ENCODE measurements around the gene CALML4.
"Not testable (repeated sequence)": the region's sequence is repeated elsewhere in the genome, so short reads cannot be mapped to it uniquely, and the experiment has no call there.

The CALML4 gene

DNA sequence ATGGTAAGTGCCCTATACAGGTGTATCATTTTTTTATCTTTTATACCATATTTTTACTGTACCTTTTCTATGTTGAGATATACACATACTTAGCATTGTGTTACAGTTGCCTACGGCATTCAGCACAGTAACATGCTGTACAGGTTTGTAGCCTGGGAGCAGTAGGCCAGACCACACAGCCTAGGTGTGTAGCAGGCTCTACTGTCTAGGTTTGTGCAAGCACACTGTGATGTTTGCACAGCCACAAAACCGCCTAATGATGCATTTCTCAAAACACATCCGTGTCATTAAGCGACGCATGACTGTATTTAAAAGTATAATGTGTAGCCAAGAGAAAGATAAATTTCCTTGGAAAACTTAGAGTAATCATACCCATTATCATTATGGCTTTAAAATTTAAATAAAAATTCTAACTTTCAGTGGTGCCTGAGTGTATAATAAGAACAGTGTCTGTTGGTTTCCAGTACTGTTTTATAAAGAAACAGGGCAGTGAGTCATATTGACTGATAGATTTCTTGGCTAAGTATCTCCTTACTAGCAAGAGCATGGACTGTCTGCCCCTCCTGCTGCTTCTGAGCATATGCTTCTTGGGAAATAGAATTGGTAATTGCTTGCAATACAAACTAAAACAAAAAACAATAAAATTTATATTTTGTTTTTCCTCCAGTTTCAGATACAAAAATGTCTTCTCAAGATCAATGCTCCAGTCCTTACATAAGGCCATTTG, 18.3 kb downstream of the CALML4 start:
- no peaks in the 10 kb centered on the region for H3K4me1 ChIP-seq (ENCODE audit: insufficient read depth, low read length)
- H3K36me3 ChIP-seq (ENCODE audit: insufficient read depth, low read length): peaks cover 73% of the 10 kb centered on the region
- H3K4me3 ChIP-seq (ENCODE audit: low read length): no peak overlapping the region
- H2AFZ ChIP-seq (ENCODE audit: low read depth, low read length): no peak overlapping the region
- H3K9me3 ChIP-seq (ENCODE audit: low read length): peaks cover 1% of the 10 kb centered on the region
- H3K27me3 ChIP-seq (ENCODE audit: insufficient read depth, low read length): no peaks in the 10 kb centered on the region

DNA sequence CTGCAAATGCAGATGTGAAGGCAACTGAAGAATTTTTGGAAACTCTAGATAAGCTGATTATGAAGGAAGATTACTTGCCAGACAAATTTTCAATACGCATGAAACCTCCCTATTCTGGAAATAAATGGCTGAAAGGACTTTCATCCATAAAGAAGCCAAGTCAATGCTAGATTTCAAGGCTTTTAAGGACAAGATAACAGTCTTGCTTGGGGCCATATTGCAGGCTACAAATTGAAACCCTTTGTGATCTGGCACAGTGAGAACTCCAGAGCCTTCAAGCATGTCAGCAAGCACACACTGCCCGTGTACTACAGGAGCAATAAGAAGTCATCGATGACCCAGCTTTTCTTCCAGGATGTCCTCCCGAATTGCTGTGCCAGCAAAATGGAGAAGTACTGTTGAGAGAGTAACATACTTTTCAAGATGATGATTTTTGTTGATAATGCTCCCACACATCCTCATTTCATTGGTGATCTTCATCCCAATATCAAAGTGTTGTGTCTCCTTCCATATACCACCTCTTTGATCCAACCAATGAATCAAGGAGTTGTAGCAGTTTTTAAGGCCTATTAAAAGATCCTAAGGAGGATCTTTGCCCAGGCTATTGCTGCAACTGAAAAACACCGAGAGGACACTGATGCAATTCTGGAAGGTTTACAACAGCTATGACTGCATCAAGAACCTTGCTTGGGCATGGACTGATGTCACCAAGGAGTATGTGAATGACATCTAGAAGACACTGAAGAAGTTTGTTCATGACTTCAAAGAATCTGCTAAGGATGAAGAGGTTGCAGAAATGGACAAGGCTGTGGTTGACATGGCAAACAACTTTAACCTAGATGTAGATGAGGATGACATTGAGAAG, 20.3 kb downstream of the CALML4 start:
- peaks cover 1% of the 10 kb centered on the region for H3K9me3 ChIP-seq (ENCODE audit: low read length)
- no peak overlapping the region for H3K4me3 ChIP-seq (ENCODE audit: low read length)
- H3K4me1 ChIP-seq (ENCODE audit: insufficient read depth, low read length): no peaks in the 10 kb centered on the region
- peaks cover 79% of the 10 kb centered on the region for H3K36me3 ChIP-seq (ENCODE audit: insufficient read depth, low read length)
- no peaks in the 10 kb centered on the region for H3K27me3 ChIP-seq (ENCODE audit: insufficient read depth, low read length)
- no peak overlapping the region for H2AFZ ChIP-seq (ENCODE audit: low read depth, low read length)

DNA sequence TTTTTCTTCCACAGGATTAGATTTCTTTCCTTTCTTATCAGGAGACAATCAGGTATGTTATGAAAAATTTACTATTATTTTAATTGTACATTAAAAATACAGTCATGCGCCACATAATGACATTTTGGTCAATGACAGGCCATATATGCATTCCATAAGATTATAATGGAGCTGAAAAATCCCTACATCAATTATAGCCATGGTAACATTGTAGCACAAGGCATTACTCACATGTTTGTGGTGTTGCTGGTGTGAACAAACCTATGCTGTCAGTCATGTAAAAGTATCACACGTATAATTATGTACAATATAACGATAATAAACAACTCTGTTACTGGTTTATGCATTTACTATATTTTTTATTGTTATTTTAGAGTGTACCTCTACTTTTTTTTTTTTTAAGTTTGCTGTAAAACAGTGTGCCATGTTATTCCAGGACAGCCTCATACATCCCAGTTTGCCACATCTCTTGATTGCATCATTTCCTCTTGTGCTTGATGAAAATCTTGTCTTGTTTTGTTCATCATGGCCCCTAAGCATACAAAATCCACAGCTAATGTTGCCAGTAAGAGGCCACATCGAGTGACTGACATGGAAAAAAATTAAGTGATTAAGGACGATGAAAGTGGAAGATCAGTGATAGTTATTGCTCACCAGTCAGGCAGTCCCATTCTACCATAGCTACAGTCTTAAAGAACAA, 21.4 kb downstream of the CALML4 start:
- peaks cover 1% of the 10 kb centered on the region for H3K9me3 ChIP-seq (ENCODE audit: low read length)
- H3K4me1 ChIP-seq (ENCODE audit: insufficient read depth, low read length): no peaks in the 10 kb centered on the region
- H3K36me3 ChIP-seq (ENCODE audit: insufficient read depth, low read length): peaks cover 81% of the 10 kb centered on the region
- H3K27me3 ChIP-seq (ENCODE audit: insufficient read depth, low read length): no peaks in the 10 kb centered on the region
- H2AFZ ChIP-seq (ENCODE audit: low read depth, low read length): no peak overlapping the region
- H3K4me3 ChIP-seq (ENCODE audit: low read length): no peak overlapping the region

DNA sequence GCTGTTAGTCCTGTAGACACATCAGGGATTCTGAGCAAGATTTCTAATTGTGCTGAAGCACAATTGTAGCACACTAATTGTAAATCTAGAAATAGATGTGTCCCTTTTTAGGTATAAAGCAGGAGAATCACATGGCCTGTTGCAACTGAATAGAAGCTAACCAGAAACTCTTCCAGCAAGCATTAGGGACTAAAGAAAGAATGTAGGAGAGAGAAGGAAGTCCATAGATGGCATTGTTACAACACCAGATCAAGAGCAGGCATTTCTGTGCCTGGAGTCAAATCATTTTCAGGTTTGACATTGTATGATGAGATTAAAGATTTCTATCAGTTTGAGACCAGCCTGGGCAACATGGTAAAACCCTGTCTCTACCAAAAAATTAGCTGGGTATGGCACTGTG, 27.4 kb downstream of the CALML4 start:
- Histone ChIP-seq H3K9me3 (ENCODE audit: low read length) (no peaks in the 10 kb centered on the region), H3K4me1 (ENCODE audit: insufficient read depth, low read length) (no peaks in the 10 kb centered on the region), H3K4me3 (ENCODE audit: low read length) (no peak overlapping the region), H2AFZ (ENCODE audit: low read depth, low read length) (no peak overlapping the region), H3K36me3 (ENCODE audit: insufficient read depth, low read length) (peaks cover 77% of the 10 kb centered on the region), H3K27me3 (ENCODE audit: insufficient read depth, low read length) (no peaks in the 10 kb centered on the region)

DNA sequence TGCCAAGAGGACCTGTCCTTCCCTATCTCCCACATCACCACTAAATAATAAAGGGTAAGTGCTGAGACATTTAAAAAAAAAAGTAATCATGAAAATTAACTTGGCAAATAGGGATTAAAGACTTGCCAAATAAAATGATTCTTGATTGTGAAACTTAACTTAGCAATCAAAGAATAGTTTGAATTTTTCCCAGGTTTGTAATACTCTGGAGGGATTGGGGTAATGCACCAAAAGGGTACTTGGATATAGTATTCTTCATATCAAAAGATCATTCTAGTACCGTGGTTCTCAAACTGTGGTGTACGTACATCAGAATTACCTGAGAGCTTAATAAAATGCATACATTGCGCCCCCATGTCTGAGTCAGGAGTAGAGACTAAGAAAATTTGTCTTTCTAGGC, 28.5 kb downstream of the CALML4 start:
- peaks cover 70% of the 10 kb centered on the region for H3K36me3 ChIP-seq (ENCODE audit: insufficient read depth, low read length)

DNA sequence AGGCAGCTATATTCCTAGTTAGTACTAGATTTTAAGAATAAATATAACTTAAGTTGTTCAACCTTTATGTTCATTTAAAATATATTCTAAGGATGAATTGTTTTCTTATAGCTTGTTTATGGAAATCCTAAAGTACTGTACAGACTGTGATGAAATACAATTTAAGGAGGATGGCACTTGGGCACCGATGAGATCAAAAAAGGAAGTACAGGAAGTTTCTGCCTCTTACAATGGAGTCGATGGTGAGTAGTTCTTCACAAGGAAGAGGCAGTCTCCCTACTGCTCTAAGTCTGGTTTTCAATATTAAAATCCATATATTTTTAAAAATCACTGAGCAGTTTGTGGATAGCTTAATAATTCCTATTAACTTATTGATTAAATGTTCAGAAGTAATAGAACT, 29.6 kb downstream of the CALML4 start:
- Histone ChIP-seq H3K27me3 (ENCODE audit: insufficient read depth, low read length) (no peaks in the 10 kb centered on the region), H2AFZ (ENCODE audit: low read depth, low read length) (no peak overlapping the region), H3K4me1 (ENCODE audit: insufficient read depth, low read length) (no peaks in the 10 kb centered on the region), H3K9me3 (ENCODE audit: low read length) (no peaks in the 10 kb centered on the region), H3K4me3 (ENCODE audit: low read length) (no peak overlapping the region), H3K36me3 (ENCODE audit: insufficient read depth, low read length) (peaks cover 60% of the 10 kb centered on the region)

More for the DNA sequence above, 28.5 kb downstream of the CALML4 start:
- no peaks in the 10 kb centered on the region for H3K27me3 ChIP-seq (ENCODE audit: insufficient read depth, low read length)
- H3K4me3 ChIP-seq (ENCODE audit: low read length): no peak overlapping the region
- H3K4me1 ChIP-seq (ENCODE audit: insufficient read depth, low read length): no peaks in the 10 kb centered on the region
- no peaks in the 10 kb centered on the region for H3K9me3 ChIP-seq (ENCODE audit: low read length)
- H2AFZ ChIP-seq (ENCODE audit: low read depth, low read length): no peak overlapping the region

DNA sequence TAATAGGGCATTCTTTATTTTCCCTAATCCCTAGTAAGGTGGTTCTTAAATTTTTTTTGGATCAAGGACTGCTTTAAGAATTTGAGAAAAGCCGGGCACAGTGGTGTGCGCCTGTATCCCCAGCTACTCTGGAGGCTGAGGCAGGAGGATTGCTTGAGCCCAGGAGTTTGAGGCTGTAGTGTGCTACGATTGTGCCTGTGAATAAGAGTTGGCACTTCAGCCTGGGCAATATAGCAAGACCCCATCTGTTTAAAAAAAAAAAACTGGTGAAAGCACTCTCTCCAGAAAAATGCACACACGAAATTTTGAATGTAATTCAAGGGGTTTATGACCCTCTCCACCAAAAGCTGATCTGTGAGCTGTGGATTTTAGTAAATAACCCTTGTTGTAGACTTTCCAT, 32.0 kb downstream of the CALML4 start:
- H3K27me3 ChIP-seq (ENCODE audit: insufficient read depth, low read length): no peaks in the 10 kb centered on the region
- no peaks in the 10 kb centered on the region for H3K9me3 ChIP-seq (ENCODE audit: low read length)
- peaks cover 48% of the 10 kb centered on the region for H3K36me3 ChIP-seq (ENCODE audit: insufficient read depth, low read length)
- no peak overlapping the region for H3K4me3 ChIP-seq (ENCODE audit: low read length)
- H3K4me1 ChIP-seq (ENCODE audit: insufficient read depth, low read length): no peaks in the 10 kb centered on the region
- H2AFZ ChIP-seq (ENCODE audit: low read depth, low read length): no peak overlapping the region

DNA sequence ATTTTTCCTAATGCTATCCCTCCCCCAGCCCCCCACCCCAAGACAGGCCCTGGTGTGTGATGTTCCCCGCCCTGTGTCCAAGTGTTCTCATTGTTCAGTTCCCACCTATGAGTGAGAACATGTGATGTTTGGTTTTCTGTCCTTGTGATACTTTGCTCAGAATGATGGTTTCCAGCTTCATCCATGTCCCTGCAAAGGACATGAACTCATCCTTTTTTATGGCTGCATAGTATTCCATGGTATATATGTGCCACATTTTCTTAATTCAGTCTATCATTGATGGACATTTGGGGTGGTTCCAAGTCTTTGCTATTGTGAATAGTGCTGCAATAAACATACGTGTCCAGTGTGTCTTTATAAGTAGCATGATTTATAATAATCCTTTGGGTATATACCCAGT, 33.1 kb downstream of the CALML4 start:
- peaks cover 39% of the 10 kb centered on the region for H3K36me3 ChIP-seq (ENCODE audit: insufficient read depth, low read length)
- not testable (repeated sequence) for H2AFZ ChIP-seq (ENCODE audit: low read depth, low read length); H3K27me3 ChIP-seq (ENCODE audit: insufficient read depth, low read length); H3K9me3 ChIP-seq (ENCODE audit: low read length); H3K4me3 ChIP-seq (ENCODE audit: low read length); H3K4me1 ChIP-seq (ENCODE audit: insufficient read depth, low read length)

DNA sequence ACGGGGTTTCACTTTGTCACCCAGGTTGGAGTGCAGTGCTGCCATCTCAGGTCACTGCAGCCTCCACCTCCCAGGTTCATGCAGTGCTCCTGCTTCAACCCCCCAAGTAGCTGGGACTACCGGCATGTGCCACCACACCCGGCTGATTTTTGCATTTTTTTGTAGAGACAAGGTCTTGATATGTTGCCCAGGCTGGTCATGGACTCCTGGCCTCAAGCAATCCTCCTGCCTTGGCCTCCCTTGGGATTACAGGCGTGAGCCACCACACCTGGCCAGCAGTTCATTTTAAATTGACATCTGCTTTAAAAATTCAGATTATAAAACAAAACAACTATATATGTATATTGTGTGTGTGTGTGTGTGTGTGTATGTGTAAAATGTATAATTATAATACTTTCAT, 38.3 kb downstream of the CALML4 start:
- Histone ChIP-seq H3K9me3 (ENCODE audit: low read length) (no peaks in the 10 kb centered on the region), H3K4me1 (ENCODE audit: insufficient read depth, low read length) (no peaks in the 10 kb centered on the region), H3K4me3 (ENCODE audit: low read length) (no peak overlapping the region), H3K36me3 (ENCODE audit: insufficient read depth, low read length) (peaks cover 31% of the 10 kb centered on the region), H2AFZ (ENCODE audit: low read depth, low read length) (no peak overlapping the region), H3K27me3 (ENCODE audit: insufficient read depth, low read length) (no peaks in the 10 kb centered on the region)

DNA sequence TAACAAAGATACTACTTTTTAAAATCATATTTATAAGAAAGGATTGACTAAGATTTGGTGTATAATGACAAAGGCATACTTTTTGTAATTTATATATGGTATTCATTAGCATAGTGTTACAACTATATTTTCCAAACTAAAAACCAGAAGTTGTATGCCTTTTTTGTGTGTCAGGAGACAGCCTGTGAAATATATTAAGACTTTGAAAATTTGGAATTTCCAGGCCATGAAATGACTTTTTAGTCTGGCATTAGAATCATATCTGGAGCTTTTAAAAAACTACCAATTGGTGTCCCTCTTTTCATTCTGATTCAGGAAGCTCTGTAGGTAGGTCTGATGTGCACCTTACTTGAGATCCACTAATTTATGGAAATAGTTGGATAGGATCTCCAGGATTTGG, 41.9 kb downstream of the CALML4 start:
- H3K4me1 ChIP-seq (ENCODE audit: insufficient read depth, low read length): no peaks in the 10 kb centered on the region
- no peaks in the 10 kb centered on the region for H3K27me3 ChIP-seq (ENCODE audit: insufficient read depth, low read length)
- no peak overlapping the region for H2AFZ ChIP-seq (ENCODE audit: low read depth, low read length)
- no peak overlapping the region for H3K4me3 ChIP-seq (ENCODE audit: low read length)
- H3K9me3 ChIP-seq (ENCODE audit: low read length): peaks cover 2% of the 10 kb centered on the region
- peaks cover 41% of the 10 kb centered on the region for H3K36me3 ChIP-seq (ENCODE audit: insufficient read depth, low read length)

DNA sequence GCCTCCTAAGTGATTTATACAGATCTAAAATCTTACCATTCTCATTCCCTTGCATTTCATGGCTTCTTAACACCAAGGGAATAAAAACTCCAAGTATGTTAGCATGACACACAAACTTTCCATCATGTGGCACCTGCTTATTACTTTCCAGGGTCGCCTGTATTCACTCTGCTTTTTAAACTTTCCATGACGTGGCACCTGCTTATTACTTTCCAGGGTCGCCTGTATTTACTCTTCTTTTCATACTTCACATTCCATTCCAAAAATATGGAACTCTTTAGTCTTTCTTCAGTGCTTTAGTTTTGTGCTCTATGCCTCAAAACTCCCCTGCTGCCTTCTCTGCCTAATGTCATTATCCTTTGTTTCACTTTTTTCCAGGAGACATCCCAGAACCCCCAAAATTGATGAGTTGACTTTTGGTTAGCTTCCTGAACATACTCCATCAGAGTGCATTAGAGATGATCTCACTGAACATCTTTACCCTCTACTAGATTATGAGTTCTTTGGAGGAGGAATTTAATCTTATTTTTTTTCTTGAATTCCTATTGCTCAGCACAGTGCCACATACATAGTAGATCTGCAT, 47.0 kb downstream of the CALML4 start:
- no peak overlapping the region for H3K4me3 ChIP-seq (ENCODE audit: low read length)
- no peak overlapping the region for H2AFZ ChIP-seq (ENCODE audit: low read depth, low read length)
- H3K9me3 ChIP-seq (ENCODE audit: low read length): peaks cover 2% of the 10 kb centered on the region
- H3K27me3 ChIP-seq (ENCODE audit: insufficient read depth, low read length): no peaks in the 10 kb centered on the region
- peaks cover 50% of the 10 kb centered on the region for H3K36me3 ChIP-seq (ENCODE audit: insufficient read depth, low read length)
- no peaks in the 10 kb centered on the region for H3K4me1 ChIP-seq (ENCODE audit: insufficient read depth, low read length)

DNA sequence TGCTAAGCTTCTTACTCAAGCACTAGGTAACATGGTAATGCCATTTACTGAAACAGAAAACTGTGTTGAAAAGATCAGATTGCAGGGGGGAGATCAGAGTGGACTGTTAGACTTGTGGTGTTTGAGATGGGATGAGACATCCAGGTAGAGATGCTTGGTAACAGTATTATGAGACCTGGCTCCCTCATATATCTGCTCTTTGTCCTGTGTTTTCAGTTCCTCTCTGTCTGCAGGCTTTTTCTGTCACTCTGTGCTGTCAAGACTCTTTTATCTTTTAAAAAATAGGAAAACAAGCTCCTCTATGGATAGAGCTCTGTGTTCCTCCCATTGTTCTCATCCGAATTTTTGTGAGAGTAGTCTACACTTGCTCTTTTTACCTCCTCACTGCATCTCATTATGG, 48.1 kb downstream of the CALML4 start:
- peaks cover 40% of the 10 kb centered on the region for H3K36me3 ChIP-seq (ENCODE audit: insufficient read depth, low read length)
- H2AFZ ChIP-seq (ENCODE audit: low read depth, low read length): no peak overlapping the region
- H3K27me3 ChIP-seq (ENCODE audit: insufficient read depth, low read length): no peaks in the 10 kb centered on the region
- H3K4me3 ChIP-seq (ENCODE audit: low read length): no peak overlapping the region
- no peaks in the 10 kb centered on the region for H3K4me1 ChIP-seq (ENCODE audit: insufficient read depth, low read length)
- H3K9me3 ChIP-seq (ENCODE audit: low read length): peaks cover 2% of the 10 kb centered on the region
